GM19372 (cell line): Measurements from ENCODE around the gene SFTPD.

Experiments used
- ATAC-seq: cut with Tn5 transposase; IDR thresholded peaks from one replicate; pipeline ENCODE4 v1.9.1; 2021; ENCODE audit warnings: mild to moderate bottlenecking, low read depth, moderate library complexity; ENCODE audit not compliant: unreplicated experiment

SFTPD gene

DNA sequence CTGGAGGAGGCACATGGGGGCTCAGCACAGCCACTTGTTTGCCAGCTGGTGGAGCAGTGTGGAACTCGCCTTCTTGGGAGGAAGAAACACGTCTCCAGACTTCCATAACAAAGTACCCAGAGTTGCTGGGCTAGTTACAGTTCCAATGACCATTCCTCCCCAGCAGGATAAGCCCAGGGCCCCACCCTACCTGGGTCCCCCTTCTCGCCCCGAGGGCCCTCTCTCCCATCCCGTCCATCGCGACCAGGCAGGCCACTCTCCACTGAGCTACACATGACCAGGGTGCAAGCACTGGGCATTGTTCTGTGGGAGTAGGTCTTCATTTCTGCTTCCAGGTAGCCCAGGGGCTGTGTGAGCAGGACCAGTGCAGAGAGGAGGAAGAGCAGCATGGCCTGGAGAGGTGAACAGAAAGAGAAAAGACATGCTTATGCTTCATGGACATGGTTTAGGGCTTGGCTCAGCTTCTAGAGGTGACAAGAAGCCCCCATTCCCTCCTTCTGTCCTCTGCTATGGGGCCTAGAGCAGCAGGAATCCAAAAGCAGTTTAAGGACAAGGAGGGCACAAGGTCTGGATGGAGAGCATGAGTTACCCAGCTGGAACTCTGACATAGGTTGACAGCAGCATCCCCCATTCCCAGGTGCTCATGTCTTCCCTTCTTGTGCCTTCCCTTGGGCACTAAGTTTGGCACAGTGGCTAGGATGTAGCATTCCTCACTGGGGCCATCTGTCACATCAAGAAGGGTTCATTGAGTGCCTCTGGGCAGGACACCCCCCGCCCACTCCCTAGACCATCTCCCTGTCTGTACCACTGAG, 2.4 kb downstream of the SFTPD start:
- ATAC-seq = no peak

DNA sequence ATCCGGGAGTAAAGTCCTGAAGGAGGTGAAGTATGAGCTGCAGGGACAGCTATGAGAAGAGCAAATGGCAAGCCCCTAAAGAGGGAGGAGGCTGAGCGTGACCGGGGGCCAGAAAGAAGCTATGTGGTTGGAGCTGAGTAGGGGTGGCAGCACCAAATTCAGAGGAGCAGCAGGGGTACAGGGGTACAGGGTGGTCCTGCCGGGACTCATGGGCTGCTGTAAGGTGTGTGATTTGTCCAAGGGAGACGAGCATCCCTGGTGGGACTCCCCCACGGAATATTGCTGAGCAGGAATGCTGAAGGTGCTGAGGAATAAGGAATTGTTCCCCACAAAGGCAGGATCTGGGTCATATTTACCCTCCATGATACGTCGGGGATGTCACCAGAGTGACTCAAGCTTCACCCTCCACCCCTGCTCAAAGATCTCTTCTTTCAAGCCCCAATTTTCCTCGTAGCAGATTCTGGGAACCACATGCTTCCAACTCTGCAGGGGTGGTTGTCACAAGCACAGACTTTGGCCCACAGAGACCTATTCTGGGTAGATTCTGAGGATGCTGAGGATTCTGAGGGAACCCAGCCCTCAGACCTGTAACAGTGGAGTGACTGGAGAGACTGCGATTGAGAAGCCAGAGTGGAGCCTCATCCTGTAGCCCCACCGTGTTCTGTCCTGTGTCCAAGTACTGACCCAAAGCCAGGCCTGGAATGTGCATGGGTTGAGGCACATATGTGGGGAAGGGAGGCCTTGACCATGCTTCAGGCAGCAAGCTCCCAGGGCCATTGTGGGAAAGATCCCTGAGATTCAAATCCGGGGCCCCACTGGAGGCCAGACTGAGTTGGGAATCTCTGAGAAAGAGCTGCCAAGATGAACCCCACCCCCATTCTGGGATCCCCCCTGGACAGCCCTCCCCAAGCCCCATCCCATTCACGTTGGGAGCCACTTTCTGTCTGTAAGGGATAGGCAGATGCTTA, 4.2 kb downstream of the SFTPD start:
- no peak for ATAC-seq

DNA sequence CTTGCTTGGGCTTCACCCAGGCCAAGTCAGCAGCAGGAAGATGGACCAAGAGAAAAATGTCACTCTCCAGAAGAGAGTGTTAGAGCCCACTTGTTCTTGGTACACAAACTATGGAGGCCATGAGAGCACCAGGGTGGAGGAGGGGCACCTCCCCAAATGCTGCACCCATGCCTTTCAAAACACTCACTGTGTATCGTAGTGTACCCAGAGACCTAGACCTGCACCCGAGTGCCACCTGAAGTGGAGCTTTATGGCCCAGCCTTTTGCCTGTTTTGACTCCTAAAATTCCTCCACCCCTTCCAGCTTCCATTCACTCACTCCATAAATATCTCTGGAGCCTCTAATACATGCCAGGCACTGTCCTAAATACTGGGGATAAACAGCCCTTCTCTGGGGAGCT, 5.0 kb downstream of the SFTPD start:
- ATAC-seq = no peak

DNA sequence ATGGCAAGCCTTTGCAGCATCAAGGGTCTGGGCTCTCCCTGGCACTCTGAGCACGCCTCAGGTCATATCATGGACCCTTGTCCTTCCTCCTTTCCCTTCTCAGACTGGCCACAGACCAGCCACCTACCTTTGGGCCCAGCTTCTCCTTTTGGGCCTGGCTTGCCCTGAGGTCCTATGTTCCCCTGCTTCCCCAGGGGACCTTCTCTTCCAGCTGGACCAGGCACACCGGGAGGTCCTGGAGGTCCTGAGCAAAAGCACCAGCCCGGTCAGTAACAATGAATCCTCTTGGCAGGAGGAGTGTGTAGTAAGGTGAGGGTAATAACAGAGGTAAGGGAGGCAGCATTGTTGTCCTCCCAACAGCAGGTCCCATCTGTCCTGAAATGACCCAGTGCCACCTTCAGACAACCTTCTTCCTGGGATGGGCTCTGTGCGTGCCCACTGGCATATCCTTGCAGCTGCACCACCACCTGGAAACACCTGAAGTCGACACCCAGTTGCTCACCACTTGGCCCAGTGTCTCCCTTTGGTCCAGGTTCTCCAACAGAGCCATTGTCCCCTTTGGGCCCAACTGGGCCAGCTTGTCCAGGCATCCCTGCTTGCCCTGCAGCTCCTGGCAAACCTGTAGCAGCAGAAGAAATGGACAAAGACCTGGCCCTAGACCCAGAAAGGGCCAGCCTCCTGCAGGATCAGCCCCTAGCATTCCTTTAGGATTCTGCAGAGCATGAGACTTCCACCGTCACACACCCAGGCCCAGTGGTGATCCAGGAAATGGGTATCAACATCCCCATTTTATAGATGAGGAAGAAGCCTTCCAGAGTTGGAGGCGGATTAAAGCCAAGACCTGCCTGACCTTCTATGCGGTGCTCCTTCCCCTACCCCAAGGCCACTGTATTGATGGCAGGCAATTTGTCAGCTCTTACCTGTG, 6.4 kb downstream of the SFTPD start:
- no peak for ATAC-seq

GRCh38 chr10:79941585-79942210, 7.2 kb downstream of the SFTPD start:
- ATAC-seq = no peak

GRCh38 chr10:79941146-79941545, 7.8 kb downstream of the SFTPD start:
- no peak for ATAC-seq

DNA sequence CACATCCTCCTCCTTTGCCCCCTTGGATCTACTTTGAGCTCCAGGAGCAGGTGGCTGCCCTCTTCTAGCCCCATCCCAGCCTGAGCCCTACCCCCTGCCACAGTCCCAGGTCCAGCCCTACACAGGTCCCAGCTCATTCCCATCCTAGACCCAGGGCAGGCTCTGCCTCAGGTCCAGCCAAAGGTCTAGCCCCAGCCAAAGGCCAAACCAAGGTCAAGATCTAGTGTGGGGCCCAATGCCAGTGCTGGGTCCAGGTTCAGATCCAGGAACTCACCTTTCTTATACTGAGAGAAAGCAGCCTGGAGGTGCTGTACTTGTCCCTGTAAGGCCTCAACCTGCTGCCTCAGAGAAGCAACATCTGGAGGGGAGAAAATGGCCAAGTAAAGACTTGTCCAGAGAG, 8.5 kb downstream of the SFTPD start:
- no peak for ATAC-seq

- ATAC-seq = no peak
Observed at GRCh38 chr10:79939969-79940368, 8.9 kb downstream of the SFTPD start.

- peak; percentile 58 for ATAC-seq
Observed at GRCh38 chr10:79938728-79939406, 10.0 kb downstream of the SFTPD start.

DNA sequence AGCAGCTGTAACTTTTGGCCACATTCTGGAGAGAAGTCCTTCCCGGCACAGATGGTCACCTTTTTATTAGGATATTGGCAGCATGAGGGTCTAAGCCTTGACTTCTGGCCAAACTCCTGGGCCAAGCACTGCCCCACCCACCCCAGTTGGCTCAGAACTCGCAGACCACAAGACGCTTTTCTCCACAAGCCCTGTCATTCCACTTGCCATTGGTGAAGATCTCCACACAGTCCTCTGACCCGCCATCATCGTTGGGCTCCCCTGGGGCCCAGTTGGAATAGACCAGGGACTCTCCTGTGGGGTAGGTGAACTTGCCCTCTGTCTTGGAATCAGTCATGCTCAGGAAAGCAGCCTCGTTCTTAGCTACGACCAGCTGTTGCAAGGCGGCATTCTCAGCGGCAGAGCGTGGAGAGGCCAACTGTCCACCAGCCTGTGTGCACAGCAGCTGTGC, 11.2 kb downstream of the SFTPD start:
- no peak for ATAC-seq

- ATAC-seq = no peak
Observed at GRCh38 chr10:79936625-79937615, 12.0 kb downstream of the SFTPD start.

DNA sequence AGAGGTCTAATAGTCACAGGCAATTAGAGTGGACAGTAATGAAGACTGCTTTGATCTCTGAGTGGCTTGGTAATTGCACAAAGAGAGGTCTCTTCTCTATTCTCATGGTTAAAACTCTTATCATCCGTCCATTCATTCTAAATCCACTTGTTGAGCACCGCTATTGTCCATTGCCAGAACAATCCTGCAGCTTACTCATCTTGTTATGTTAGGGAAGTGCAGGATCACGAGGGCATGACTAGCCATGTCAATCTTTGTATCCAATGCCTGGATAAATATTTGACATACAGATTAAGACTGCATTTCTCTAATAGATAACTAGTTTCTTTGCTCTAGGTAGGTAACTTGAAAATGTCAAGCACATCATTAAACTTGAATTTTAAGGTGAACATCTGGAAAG, 14.9 kb downstream of the SFTPD start:
- no peak for ATAC-seq

GRCh38 chr10:79932841-79933379, 16.0 kb downstream of the SFTPD start:
- ATAC-seq = no peak

GRCh38 chr10:79932307-79932706, 16.6 kb downstream of the SFTPD start:
- ATAC-seq = no peak

DNA sequence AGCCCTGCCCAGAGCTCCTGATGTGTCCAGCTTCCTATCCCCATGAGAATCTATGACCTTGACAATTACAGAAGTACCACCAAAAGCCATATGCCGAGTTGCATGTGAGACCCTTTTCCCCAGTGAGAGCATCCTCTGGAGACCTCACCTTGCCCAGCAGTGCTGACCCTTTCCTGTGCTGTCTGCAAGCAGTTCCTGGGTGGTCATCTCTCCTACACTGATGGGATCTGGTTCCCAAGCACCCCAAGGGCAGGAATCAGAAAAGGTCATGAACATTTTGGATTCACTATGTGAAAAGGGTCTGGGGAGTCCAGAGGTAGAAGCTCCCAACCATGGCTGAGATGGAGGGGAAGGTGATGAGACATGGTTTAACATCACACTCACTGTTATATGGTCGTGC, 18.2 kb downstream of the SFTPD start:
- no peak for ATAC-seq

DNA sequence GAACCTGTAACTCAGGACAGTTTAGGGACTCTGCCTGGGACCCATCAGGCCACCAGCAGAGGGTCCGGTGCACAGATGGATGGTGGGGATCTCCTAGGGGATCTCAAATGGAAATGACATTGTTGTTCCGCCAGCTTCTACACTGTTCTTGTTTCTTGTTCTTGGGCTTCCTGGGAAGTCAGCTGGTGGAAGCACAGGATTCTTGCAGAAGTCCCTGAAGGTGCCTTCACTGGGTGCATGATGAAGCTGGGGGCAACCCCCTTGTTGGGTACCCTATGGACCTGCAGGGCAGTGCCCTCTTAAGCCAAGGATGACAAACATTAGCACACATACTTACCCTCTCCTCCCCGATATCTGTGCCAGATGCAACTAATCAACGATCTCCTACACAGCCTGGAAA, 18.6 kb downstream of the SFTPD start:
- ATAC-seq = no peak

- peak; percentile 82 for ATAC-seq
Observed at GRCh38 chr10:79929409-79929904, 19.4 kb downstream of the SFTPD start.
